K562 (cell line): Measurements from ENCODE around the gene SLC8A1. TPM values are rescaled to one million over a fixed set of nuclear protein-coding genes. Genes with fewer than 3 reads are reported as not detected.

Experiments used
- ATAC-seq: fragments of 200-7000 bp; cut with Tn5 transposase; 3 replicates; pipeline ENCODE4 v1.9.1; 2020; ENCODE audit warnings: moderate library complexity
- BruUV-seq: library from RNA; stranded (reverse); fragments of 400-500 nt; replicated peaks from 2 replicates; lab custom pipeline; 2021; lab: Mats Ljungman, UMichigan
- CTCF ChIA-PET: fragments of 300-600 bp; formaldehyde crosslinking; extraction: SDS; loops from one replicate; lab custom pipeline; 2021; ENCODE audit warnings: low intra/inter-chr PET ratio; lab: Yijun Ruan, JAX
- POLR2A ChIA-PET: fragments of 300-600, 350-650 bp; sonication (Branson Sonifier 250); formaldehyde crosslinking; extraction: SDS; loops from one replicate; lab custom pipeline; 2021; ENCODE audit warnings: antibody characterized with exemption, inconsistent platforms; lab: Yijun Ruan, JAX
- DNase-seq, 4 experiments: peaks; one replicate each; pipeline versions ENCODE4 v3.0.0 to v3.0.0-alpha.2; 2011 to 2018; ENCODE audit warnings: low spot score in 3 of 4, mixed read lengths in 3 of 4; ENCODE audit errors: extremely low read depth in 1 of 4
- FAIRE-seq: peaks from 2 replicates; lab custom pipeline; 2011; peaks lifted over from hg19 to GRCh38; lab: Jason Lieb, UNC
- H2AFZ ChIP-seq: 2 replicates; pipeline ENCODE4 v1.6.0; 2011; ENCODE audit warnings: low read depth, low read length, control low read depth, inconsistent platforms
- H3K27ac ChIP-seq: fragments of 200-600 bp; 3 replicates; pipeline ENCODE4 v1.8.0; 2011; ENCODE audit warnings: low read depth, mild to moderate bottlenecking, control low read depth, inconsistent platforms, low read length, moderate library complexity, mixed read lengths; ENCODE audit errors: extremely low read depth
- H3K27me3 ChIP-seq, 2 experiments: fragments of 300-600 bp in 1 of 2; 2 replicates in 1 of 2; 3 replicates in 1 of 2; pipeline versions ENCODE4 v1.6.0 to v1.8.0; 2011; ENCODE audit warnings: inconsistent platforms in 2 of 2, low read length in 2 of 2, mild to moderate bottlenecking in 1 of 2, mixed read lengths in 1 of 2, moderate library complexity in 1 of 2; ENCODE audit not compliant: control insufficient read depth in 2 of 2, insufficient read depth in 2 of 2
- H3K36me3 ChIP-seq: fragments of 300-600 bp; 3 replicates; pipeline ENCODE4 v1.8.0; 2011; ENCODE audit warnings: mild to moderate bottlenecking, low read length, inconsistent platforms; ENCODE audit not compliant: control insufficient read depth, insufficient read depth
- H3K4me1 ChIP-seq, 2 experiments: fragments of 200-600 bp in 1 of 2; replicated peaks in 1 of 2; 2 replicates in 1 of 2; 3 replicates in 1 of 2; pipeline versions ENCODE4 v1.5.1 to v1.8.0; 2011; ENCODE audit warnings: inconsistent platforms in 2 of 2, low read length in 2 of 2, mild to moderate bottlenecking in 1 of 2, mixed read lengths in 1 of 2, moderate library complexity in 1 of 2; ENCODE audit not compliant: control insufficient read depth in 2 of 2, insufficient read depth in 2 of 2
- H3K4me2 ChIP-seq: 2 replicates; pipeline ENCODE4 v1.6.1; 2011; ENCODE audit warnings: low read length, control low read depth, inconsistent platforms, mixed read lengths; ENCODE audit not compliant: insufficient read depth
- H3K4me3 ChIP-seq: fragments of 200-600 bp; sonication (generic), shearing (Covaris generic); 2 replicates; pipeline ENCODE4 v1.5.1; 2016; ENCODE audit warnings: control low read depth, inconsistent platforms
- H3K79me2 ChIP-seq: fragments of 200-600 bp; 3 replicates; pipeline ENCODE4 v1.8.0; 2011; ENCODE audit warnings: low read length, inconsistent platforms; ENCODE audit not compliant: control insufficient read depth, insufficient read depth
- H3K9ac ChIP-seq, 2 experiments: 2 replicates each; pipeline versions ENCODE4 v1.6.0 to v1.6.1; 2011; ENCODE audit warnings: low read depth in 2 of 2, low read length in 2 of 2, control low read depth in 1 of 2, inconsistent platforms in 1 of 2, mild to moderate bottlenecking in 1 of 2, mixed read lengths in 1 of 2; ENCODE audit not compliant: insufficient read depth in 1 of 2
- H3K9me1 ChIP-seq: one replicate; pipeline ENCODE4 v1.6.0; 2011; ENCODE audit warnings: inconsistent platforms, mild to moderate bottlenecking, low read length, moderate library complexity; ENCODE audit not compliant: control insufficient read depth, insufficient read depth
- H3K9me3 ChIP-seq: replicated peaks from 2 replicates; pipeline ENCODE4 v1.5.1; 2011; ENCODE audit warnings: low read depth, low read length, inconsistent platforms; ENCODE audit not compliant: control insufficient read depth, insufficient read depth
- H4K20me1 ChIP-seq: replicated peaks from 2 replicates; pipeline ENCODE4 v1.6.1; 2011; ENCODE audit warnings: low read length, inconsistent platforms, mixed read lengths; ENCODE audit not compliant: control insufficient read depth, insufficient read depth
- CREB1 ChIP-seq, 2 experiments: sonication (generic) in 1 of 2; formaldehyde crosslinking in 1 of 2; IDR thresholded peaks; 2 replicates each; pipeline versions ENCODE4 v1.6.1 to v1.8.0; 2012 to 2022; ENCODE audit warnings: inconsistent platforms in 1 of 2, mild to moderate bottlenecking in 1 of 2, missing genetic modification reagents in 1 of 2, moderate library complexity in 1 of 2
- ELK1 ChIP-seq: sonication (generic); formaldehyde crosslinking; IDR thresholded peaks from 2 replicates; pipeline ENCODE4 v1.8.1; 2022; ENCODE audit warnings: missing genetic modification reagents
- FOXO4 ChIP-seq: fragments of 450-650 bp; formaldehyde crosslinking; IDR thresholded peaks from 2 replicates; pipeline ENCODE4 v1.4.0; 2020; ENCODE audit warnings: mild to moderate bottlenecking, moderate library complexity
- JUNB ChIP-seq: fragments of 450-650 bp; formaldehyde crosslinking; conservative IDR thresholded peaks from 2 replicates; pipeline ENCODE4 v1.4.0; 2020; ENCODE audit warnings: mild to moderate bottlenecking
- RBM14 ChIP-seq: fragments of 200-400 bp; formaldehyde crosslinking; IDR thresholded peaks from 2 replicates; pipeline ENCODE4 v1.6.1; 2018; ENCODE audit warnings: low read depth, mild to moderate bottlenecking, low read length, moderate library complexity, borderline replicate concordance; ENCODE audit not compliant: insufficient read depth
- SIN3B ChIP-seq: fragments of 450-650 bp; IDR thresholded peaks from 2 replicates; pipeline ENCODE4 v1.6.1; 2017; ENCODE audit warnings: low read depth, mild to moderate bottlenecking, moderate library complexity
- SNAPC5 ChIP-seq: fragments of 250-450 bp; sonication (Bioruptor Pico); IDR thresholded peaks from 2 replicates; pipeline ENCODE4 v1.8.0; 2021; ENCODE audit warnings: moderate library complexity, mild to moderate bottlenecking, inconsistent platforms
- SP2 ChIP-seq: IDR thresholded peaks from 2 replicates; pipeline ENCODE4 v1.6.1; 2011; ENCODE audit warnings: mild to moderate bottlenecking, low read depth, low read length, moderate library complexity; ENCODE audit not compliant: poor library complexity, severe bottlenecking; ENCODE audit errors: extremely low read depth
- ZBTB26 ChIP-seq: fragments of 450-650 bp; formaldehyde crosslinking; IDR thresholded peaks from 2 replicates; pipeline ENCODE4 v1.4.0; 2022; ENCODE audit warnings: missing genetic modification characterization
- ZNF232 ChIP-seq: sonication (generic); formaldehyde crosslinking; IDR thresholded peaks from 2 replicates; pipeline ENCODE4 v1.8.0; 2022; ENCODE audit warnings: mild to moderate bottlenecking, missing genetic modification reagents
- ZNF277 ChIP-seq: fragments of 250-450 bp; sonication (Bioruptor Pico); IDR thresholded peaks from 2 replicates; pipeline ENCODE4 v1.8.0; 2022; ENCODE audit warnings: inconsistent platforms, mild to moderate bottlenecking, moderate library complexity, borderline replicate concordance
- WGBS: fragments of 100-300 bp; shearing (Covaris generic); methylation state at CpG from one replicate; pipeline ENCODE4 v1.1.6; 2016; ENCODE audit warnings: low coverage, mixed read lengths; ENCODE audit not compliant: insufficient coverage; ENCODE audit errors: missing lambda C conversion rate; 5-methylcytosine and 5-hydroxymethylcytosine counted together
- in situ Hi-C: fragments of 300-500 bp; cut with MboI; formaldehyde crosslinking; loops from 4 replicates; pipeline ENCODE4 v1.15.0; 2018; ENCODE audit warnings: inconsistent platforms, mixed read lengths
- intact Hi-C: fragments of 100-400 bp; cut with micrococcal nuclease; formaldehyde crosslinking; loops from 2 replicates; pipeline ENCODE4 v1.14.2; 2022
- polyA plus RNA-seq, 8 experiments: library from polyadenylated mRNA; depleted of rRNA in 4 of 8; stranded (reverse) in 5 of 8; unstranded in 3 of 8; fragments of >200 nt; fragmentation: Nextera tagmentation in 2 of 8; fragmentation: Illumina TruSeq in 1 of 8; extraction: Ambion mirVana in 2 of 8; extraction: Trizol in 1 of 8; gene quantifications; 2 replicates each; pipeline versions ENCODE4 v1.2.1 to v1.2.3, GENCODE V29; 2011 to 2014; ENCODE audit warnings: inconsistent platforms in 1 of 8, missing spikeins in 1 of 8
- total RNA-seq, 7 experiments: library from RNA; depleted of rRNA in 6 of 7; stranded (reverse); fragments of >200 nt in 6 of 7; fragmentation: Illumina TruSeq in 2 of 7; extraction: Trizol in 2 of 7; gene quantifications; 2 replicates each; pipeline versions ENCODE4 v1.2.1 to v1.2.3, GENCODE V29; 2011 to 2021; ENCODE audit warnings: low replicate concordance in 1 of 7

Gene SLC8A1
- total and polyA plus RNA-seq, 9 of the 15 experiments (the other 6 are each of a cell fraction or from before 2014, with no cell fraction given): not detected

GRCh38 chr2:40395169-40396073 is 56.5 kb downstream of the SLC8A1 start (continued):
- TF ChIP-seq ZBTB26 (CRISPR knock-in tag) (no peak), FOXO4 (no peak), CREB1 (IDR thresholded peaks at IDR 0.05) (no peak), CREB1 (CRISPR knock-in tag; IDR thresholded peaks at IDR 0.05) (no peak)

GRCh38 chr2:40394597-40394996 is 57.3 kb downstream of the SLC8A1 start:
- POLR2A ChIA-PET: no interaction called here
- Histone ChIP-seq H3K27me3 (no peaks in the 10 kb centered on the region), H3K4me3 (no peak overlapping the region), H3K79me2 (no peaks in the 10 kb centered on the region), H4K20me1 (no peaks in the 10 kb centered on the region), H3K9me1 (no peaks in the 10 kb centered on the region), H3K9me3 (no peaks in the 10 kb centered on the region; the same call in 1 of the 2 replicates), H3K9ac (no peak overlapping the region), H3K4me2 (no peak overlapping the region), H3K27ac (no peak overlapping the region), H3K4me1 (no peaks in the 10 kb centered on the region), H3K36me3 (no peaks in the 10 kb centered on the region), H2AFZ (no peak overlapping the region)
- ATAC-seq: no peak
- in situ Hi-C loops (no loop called here), intact Hi-C loops (no loop called here)
- no peak for FAIRE-seq
- 0% methylated on average over 1 of the region's 1 CpG for WGBS
- no TSS peak for BruUV-seq
- no peak for DNase-seq
- CTCF ChIA-PET: no interaction called here
- TF ChIP-seq ZNF277 (CRISPR knock-in tag) (no peak), ZNF232 (no peak), RBM14 (no peak), JUNB (no peak), ELK1 (CRISPR knock-in tag) (no peak), SIN3B (no peak), SNAPC5 (CRISPR knock-in tag) (no peak), SP2 (no peak)
